A204.1 (cell line): ENCODE results near the gene CASQ2.

Source experiments
- FAIRE-seq: peaks from 2 replicates; lab custom pipeline; 2012; peaks lifted over from hg19 to GRCh38; lab: Jason Lieb, UNC

CASQ2 gene

GRCh38 chr1:115728341-115728740 lies 40.2 kb downstream of the CASQ2 start:
- no peak for FAIRE-seq

DNA sequence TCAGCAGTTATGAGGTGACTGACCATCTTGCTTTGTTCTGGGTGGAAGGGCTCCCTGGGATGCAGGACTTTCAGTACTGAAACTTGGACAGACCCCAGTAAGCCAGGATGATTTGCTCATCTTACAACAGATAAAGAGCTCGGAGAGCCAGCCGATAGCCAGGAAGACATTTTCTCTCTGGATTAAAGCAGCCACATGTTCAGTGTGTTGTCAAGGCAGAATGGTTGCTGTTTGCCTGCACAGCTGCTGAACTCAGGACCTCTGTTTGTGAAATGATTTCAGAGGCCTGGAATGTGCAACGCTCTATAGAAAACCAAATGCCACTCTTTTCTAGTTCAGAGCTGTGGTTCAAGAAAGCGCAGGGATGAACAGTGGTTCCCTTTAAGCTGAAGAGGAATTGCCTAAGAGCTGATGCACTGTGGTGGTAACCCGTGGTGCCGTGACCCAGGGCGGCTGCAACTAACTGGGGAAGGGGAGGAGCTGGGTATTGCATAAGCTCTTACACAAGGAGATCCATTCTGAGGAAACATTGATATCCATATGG lies 40.7 kb downstream of the CASQ2 start:
- no peak for FAIRE-seq

GRCh38 chr1:115726570-115726969 lies 41.9 kb downstream of the CASQ2 start:
- no peak for FAIRE-seq

DNA sequence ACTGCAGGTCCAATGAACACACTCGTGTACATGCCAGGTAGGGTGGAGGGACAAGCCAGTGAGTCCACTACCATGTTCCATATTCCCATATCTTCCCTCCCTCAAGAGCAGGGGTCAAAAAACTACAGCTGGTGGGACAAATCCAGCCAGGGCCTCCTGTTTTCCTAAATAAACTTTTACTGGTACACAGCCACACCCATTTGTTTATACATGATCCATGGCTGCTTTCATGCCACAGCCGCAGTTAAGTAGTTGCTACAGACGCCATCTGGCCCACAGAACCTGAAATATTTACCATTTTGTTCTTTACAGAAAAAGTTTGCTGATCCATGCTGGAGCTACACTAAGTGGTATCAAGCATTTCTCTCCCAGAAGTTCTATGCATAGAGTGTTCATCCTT lies 42.4 kb downstream of the CASQ2 start:
- no peak for FAIRE-seq

GRCh38 chr1:115725600-115725999 lies 42.9 kb downstream of the CASQ2 start:
- FAIRE-seq = no peak

DNA sequence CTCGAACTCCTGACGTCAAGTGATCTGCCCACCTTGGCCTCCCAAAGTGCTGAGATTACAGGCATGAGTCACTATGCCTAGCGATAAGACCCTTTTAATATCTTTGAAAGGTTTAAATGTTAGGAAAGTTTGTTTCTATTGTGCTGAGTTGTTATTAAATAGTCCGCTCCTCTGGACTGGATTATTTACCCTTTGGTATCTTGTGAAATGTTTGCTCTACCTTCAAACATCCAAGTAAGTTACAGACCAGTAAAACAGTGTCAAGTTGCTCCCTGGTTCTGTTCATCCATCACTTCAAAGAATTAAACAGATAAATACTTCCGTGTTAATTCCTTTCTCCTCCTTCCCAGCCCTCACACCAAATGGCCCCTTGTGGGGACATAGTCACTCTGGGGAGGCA lies 44.8 kb downstream of the CASQ2 start:
- FAIRE-seq = no peak

DNA sequence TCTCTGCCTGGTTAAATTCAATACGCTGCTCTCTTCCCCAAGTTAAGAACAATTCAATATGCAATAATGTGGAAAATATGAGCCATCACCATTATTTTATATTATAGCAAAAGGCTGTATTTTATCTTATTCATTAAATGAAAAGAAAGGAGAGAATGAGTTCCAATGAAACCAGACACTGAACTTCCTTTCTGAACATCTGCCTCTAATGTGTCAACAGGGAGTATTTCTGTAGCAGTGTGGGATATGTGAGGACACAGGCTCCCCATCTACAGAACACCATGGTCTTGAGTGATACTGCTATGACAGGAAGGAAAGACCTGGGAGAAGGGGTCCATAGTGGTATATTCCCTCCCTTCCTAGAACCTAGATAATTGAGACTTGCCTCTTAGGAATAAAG lies 46.3 kb downstream of the CASQ2 start:
- FAIRE-seq = no peak

GRCh38 chr1:115719285-115719684 lies 49.2 kb downstream of the CASQ2 start:
- no peak for FAIRE-seq

- no peak for FAIRE-seq
Observed at GRCh38 chr1:115718011-115718754, 50.3 kb downstream of the CASQ2 start.

DNA sequence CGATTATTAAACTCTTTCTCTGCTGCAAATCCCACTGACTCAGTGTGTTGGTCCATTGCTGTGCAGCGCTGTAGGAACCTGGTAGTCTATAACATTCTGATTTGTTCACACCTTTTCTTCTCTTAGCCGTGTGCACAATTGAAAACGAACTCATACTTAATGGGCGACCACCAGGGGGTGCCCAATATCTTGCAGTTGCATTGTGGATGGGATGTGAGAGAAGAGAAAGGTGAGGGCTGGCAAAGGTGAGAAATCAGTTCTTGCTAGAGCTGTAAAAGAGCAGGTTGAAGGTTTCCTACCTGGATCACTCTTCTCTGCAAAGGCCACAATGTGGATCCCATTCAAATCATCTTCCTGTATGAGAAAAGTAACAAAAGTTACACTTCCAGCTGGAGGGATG lies 51.0 kb downstream of the CASQ2 start:
- FAIRE-seq = no peak

DNA sequence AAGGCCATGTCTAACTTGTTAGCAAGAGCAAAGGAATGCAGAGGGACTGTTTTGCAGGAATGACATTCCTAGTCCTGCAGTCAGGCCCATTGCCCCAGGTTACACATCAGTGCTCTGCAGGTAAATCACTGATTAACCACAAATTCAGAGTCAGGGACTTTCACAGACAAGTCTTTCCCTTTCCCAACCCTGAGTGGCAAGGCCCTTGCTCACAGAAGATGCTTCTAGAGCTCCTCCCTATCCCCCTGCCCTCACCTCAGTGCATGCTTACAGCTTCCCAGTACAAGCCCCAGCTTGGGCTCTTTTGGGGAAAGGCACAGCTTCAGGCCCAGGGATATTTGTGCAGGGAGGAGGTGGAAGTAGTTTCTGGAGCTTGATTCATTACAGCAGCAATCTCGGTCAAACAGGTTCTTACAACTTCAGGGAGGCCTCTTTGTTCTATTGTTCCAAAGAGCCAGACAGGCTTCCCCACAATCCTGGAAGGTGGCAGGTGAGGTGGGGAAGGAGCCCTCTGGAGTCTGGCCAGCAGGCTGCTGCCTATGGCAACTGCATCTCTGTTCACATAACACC lies 53.9 kb downstream of the CASQ2 start:
- no peak for FAIRE-seq

DNA sequence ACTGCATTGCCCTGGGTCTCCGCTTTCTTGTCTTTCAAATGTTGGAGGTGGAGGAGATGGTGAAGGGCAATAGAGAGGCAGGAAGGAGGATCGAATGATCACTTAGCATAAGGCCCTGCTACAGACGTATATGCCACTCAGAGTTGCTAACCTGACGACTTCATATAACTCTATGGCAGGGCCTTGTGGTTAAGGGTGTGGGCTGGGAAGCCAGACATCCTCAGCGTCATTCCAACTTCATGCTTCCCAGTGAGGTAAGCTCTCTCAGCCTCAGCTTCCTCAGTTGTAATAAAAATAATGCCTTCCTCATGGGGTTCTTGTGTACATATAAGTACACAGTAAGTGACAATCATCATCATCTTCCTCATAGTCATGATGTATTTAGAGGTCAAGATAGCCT lies 54.6 kb downstream of the CASQ2 start:
- FAIRE-seq = no peak

DNA sequence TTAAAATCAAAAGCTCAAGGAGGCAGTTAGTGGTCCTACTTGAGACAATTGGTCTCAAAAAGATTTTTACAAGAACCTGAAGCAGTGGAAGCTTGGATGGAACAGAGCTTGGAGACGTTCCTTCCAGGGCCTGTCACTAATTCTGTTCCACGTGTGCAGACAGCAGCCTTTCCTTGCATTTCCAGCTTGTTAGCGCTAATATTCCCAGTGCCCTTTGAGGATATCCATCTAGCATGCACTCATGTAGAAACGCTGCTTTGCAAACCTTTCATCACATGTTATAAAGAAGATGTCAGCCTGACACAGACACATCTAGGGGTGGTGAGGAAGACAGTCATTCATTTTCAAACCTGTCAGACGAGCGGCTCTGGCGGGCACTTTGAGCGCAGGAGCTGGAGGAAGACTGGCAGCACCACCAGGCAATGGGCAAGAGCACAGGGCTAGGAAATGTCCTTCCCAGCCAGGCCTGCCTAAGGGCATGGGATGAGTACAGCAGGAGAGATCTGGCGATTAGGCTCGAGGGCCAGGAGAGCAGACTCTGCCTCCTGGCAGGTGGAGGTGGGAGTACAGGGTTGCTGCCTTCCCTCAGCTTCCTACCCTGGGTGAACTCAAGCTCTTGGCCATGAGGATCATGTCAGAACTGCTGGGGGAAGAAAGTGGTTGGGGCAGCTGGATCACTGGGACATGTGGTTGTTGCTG lies 55.5 kb downstream of the CASQ2 start:
- FAIRE-seq = no peak

DNA sequence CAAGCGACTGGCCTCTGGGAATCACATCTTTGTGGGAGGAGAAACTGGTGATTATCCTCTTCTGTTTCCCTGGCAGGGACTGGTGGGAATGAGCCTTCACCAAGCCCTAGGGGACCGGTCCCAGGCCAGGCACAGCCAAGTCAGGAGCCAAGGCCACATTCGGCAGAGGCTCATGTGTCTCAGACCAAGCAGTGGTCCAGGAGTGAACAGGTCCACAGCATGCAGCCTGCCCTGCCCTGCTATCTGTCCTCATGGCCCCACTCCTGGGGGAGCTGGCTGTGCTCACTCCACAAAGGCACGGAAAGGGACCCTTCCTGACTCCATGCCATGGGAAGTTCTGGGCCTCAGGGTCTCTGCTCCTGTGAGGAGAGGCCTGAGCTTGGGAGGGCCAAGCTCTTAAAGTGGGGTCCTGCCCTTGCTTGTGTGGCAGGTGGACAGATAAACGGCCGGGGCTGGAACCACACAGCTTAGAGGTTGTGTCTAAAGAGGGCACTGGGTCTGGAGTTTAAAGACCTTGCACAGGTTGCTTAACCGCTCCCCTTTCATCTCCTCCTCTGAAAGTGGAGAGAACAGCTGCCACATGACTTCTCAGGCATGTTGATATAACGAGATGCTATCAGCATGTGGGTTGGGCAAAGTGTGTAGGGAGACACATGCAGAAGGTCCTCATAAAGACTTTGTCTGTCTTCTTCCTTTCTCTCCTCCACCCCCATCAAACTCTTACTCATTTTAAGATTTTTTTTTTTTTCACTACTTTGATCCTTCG lies 57.5 kb downstream of the CASQ2 start:
- FAIRE-seq = no peak

DNA sequence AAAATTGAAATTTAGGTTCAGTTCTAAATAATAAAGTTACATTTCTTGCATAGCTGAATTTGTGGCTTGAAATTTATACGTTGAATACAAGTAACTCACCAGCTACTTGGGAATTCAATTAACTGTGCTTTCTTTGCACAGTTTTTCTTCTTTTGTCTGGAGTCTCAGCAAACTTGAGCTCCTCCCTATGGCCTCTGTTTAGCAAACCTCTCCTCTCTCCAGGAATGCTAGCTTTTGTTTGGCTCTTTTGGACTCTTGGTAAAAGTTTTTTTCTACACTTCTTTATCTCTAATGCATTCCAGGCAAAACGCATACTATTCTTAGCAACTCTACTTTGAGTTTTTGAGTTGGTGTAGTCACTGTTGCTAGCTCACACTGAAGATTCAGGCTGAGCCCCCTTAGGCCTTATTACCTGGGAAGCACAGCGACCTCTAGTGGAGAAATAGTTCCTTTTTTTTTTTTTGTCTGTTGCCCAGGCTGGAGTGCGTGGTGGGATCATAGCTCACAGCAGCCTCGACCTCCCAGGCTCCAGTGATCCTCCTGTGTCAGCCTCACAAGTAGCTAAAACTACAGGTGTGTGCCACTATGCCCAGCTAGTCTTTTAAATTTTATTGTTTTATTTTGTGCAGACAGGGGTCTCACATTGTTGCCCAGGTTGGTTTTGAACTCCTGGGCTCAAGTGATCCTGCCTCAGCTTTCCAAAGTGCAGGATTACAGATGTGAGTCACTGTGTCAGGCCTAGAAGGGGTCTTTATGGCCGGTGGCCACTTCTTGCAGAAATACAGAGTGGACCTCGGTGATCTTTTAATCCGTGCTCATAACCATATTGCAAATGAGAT lies 61.7 kb downstream of the CASQ2 start:
- FAIRE-seq = no peak

- no peak for FAIRE-seq
Observed at GRCh38 chr1:115705963-115706362, 62.6 kb downstream of the CASQ2 start.

GRCh38 chr1:115705085-115705951 lies 63.2 kb downstream of the CASQ2 start:
- no peak for FAIRE-seq

DNA sequence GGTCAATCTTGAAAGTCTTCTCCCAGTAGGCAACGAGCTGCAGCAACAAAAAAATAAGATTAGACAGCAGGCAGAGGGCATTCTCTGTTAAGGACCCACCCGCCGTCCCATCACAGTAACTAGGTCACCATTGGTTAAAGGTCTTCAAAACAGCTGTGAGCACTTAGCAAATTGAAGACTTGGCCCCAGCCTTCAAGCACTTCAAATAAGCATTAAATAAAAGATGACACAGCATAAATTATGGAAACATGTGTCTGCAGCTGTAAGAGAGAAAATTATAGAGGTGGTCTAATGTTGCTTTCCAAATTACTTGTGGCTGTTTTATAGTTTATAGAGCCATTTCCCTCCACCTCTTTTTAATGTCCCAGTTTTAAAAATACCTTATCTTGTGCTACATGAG lies 65.6 kb downstream of the CASQ2 start:
- no peak for FAIRE-seq

DNA sequence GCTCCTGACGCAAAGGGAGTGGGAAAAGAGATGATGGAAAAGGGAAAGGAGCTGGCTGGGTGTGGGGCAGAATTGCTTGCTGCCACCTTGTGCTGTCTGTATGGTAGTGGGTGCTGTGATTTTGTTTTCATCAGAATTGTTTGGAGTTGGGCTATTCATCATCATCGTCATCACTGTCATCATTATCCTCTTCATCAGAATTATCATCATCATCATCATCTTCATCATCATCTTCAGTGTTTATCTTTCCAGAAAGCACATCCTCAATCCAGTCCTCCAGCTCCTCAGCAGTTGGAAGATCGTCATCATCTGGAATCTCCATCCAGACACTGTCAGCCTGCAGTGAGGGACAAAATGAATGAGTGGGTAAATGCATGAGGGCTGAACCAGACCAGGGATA lies 67.4 kb downstream of the CASQ2 start:
- FAIRE-seq = no peak

DNA sequence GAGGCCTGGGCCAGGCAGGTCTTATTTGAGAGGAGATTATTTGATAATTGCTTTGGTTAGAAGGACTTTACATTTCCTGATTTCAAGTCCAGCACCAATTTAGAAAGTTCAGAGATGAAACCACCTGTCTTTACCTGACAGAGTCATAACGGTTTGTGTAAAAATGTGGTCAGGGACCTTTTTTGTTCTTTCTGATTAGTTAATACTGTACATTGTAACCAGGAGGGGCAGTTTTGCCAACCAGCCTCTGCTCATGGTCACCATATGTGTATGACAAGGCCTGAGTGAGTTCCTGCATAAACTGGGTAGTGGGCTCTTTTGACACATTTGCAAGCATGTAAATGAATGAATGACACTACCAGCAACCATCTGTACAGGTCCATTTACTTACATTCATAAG lies 70.9 kb downstream of the CASQ2 start:
- FAIRE-seq = no peak

DNA sequence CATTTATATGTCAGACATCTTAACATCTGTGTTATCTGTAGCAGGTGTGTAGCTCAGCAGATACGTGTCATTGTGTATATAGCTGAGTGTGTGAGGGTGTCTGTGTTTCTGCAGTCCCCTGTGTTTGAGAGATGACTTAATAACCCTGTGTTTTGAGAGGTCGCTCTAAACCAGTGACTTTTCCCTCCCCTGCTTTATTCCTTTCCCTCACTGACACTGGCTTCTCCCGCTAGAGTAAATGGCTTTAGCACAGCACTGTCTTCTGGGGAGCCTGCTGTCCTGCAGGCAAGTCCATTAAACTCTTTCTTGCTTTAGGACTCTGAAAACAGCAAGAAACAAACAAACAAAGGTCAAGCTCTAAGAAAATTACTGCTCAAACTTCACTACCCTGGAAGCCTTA lies 73.7 kb downstream of the CASQ2 start:
- FAIRE-seq = no peak
